Activated CD8-positive, alpha-beta memory T cell treated with anti-CD3 and anti-CD28 coated beads for 1 hour (primary cell): ENCODE data around the gene ZBTB16.

Experiments
- DNase-seq, 2 donors: peaks; one replicate each; pipeline ENCODE4 v3.0.0-alpha.2; 2020; ENCODE audit warnings: low read depth in 1 of 2; ENCODE audit errors: extremely low read depth in 1 of 2

ZBTB16 gene

DNA sequence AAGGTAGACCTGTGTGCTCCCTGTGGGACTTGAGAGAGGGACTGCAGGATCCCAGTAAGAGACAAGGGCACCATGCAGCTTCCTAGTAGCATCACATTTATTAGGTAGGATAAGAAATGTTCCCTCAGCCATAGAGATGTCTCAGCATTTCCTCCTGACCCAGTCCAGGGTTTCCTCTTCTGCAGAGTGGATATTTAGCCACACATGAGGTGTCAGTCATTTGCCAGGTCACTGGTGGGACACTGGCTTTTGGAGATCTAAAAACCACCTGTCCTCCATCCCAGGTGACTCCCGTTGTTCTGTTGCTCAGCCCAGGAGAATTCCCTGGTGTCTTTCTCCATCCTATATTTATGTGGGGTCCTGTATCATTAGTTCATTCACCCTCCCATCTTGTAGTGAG is 119.1 kb downstream of the ZBTB16 start:
- DNase-seq: no peak

DNA sequence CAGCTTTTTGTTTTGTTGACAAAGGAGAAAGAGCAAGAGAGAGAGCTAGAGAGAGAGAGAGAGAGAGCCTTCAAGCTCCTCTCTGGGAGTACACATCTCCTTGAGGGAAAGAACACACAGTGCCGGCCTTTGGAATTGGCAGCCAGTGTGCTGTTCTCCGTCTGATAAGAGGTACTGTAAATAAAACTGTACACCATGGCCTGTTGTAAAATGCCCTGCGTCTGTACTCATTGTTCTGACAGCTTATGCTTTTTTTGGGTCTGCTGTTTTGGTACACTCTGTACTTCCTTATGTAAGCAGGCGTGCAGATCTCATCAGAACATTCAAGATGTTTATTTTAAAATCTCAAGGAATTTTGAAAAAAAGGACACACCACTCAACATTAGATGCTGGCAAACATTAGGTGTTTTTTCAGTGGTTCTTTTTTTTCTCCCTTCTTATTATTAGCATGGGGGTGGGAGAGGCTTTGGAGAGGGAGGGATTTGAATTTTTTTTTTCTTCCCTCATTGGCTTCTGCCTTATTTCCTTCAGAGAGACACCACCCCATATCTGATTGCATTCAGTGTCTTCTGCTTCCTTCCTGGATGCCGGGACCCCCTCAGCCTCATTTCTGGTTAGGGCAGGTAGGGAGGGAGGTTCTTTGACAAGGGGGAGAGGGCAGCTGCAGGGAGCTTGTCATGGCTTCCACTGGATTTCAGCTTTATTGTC is 119.9 kb downstream of the ZBTB16 start:
- no peak for DNase-seq

DNA sequence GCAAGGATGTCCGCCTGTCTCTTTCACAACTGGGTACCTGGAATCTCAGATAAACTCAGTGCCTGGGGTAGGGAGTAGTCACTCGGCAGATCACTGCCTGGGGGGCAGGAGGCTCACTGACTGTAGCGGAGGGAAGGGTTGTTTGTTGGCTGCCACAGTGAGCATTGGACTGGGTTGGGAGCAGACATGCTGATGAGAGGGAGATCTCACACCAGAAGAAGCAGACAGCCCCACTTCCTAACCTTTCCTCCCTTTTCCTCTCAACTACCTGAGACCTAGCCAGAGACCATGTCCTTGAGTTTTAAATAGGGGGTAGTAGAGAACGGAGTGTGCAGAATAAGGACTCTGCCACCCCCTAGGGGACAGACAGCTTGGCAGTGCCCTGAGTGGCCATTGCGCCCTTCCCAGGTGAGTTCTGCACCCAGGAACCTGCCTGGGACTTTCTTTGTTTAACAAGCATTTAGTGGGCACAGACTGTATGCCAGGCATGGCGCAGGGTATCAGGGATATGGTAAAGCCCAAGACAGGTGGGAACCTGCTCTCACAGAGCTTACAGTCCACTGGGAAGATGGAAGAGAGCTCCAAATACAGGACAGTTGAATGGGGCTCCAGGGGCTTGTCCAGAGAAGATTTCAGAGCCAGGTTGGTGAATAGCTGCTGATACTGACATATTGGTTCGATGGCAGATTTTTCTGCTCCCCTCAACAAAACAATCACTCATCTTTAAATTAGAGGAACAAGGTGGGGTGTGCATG is 121.0 kb downstream of the ZBTB16 start:
- no peak for DNase-seq

GRCh38 chr11:114181195-114181594 is 121.7 kb downstream of the ZBTB16 start:
- no peak for DNase-seq

GRCh38 chr11:114181752-114182151 is 122.2 kb downstream of the ZBTB16 start:
- DNase-seq: no peak

- DNase-seq: no peak
Observed at GRCh38 chr11:114182471-114183043, 123.0 kb downstream of the ZBTB16 start.

GRCh38 chr11:114183044-114183511 is 123.6 kb downstream of the ZBTB16 start:
- DNase-seq: peak in 1 of 2 donors; percentile 34

- DNase-seq: no peak
Observed at GRCh38 chr11:114185436-114185835, 125.9 kb downstream of the ZBTB16 start.

DNA sequence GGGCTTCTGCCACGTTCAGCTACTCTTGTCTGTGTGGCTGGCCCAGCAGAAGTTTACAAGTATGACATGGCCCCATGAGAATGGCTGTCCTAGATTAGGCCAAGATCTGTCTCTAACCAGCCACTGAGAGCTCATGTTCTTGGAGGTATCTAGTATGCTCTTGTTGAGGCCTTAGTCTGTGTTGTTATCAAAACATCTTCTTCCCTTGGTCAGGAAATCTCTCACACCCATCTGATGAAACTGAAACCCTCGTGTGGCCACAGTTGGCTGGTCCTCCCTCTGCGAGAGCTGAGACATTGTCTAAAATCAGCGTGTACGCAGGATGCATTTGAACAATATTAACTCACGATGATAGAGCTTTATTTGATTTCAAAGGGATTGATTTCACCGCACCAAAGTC is 127.7 kb downstream of the ZBTB16 start:
- DNase-seq: no peak

GRCh38 chr11:114188851-114189570 is 129.5 kb downstream of the ZBTB16 start:
- DNase-seq: no peak

DNA sequence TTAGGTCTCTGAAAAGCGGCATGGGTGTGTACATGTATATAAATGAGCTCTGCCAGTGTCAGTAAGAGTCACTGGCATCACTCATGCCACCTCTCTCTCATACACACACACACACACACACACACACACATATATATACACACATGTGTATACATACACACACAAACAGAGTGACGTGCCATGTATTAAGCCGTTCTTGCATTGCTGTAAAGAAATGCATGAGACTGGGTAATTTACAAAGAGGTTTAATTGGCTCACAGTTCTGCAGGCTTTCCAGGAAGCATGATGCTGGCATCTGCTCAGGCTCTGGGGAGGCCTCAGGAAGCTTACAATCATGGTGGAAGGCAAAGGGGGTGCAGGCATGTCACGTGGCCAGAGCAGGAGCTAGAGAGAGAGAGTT is 131.1 kb downstream of the ZBTB16 start:
- DNase-seq: no peak

- DNase-seq: no peak
Observed at GRCh38 chr11:114191893-114192292, 132.4 kb downstream of the ZBTB16 start.

DNA sequence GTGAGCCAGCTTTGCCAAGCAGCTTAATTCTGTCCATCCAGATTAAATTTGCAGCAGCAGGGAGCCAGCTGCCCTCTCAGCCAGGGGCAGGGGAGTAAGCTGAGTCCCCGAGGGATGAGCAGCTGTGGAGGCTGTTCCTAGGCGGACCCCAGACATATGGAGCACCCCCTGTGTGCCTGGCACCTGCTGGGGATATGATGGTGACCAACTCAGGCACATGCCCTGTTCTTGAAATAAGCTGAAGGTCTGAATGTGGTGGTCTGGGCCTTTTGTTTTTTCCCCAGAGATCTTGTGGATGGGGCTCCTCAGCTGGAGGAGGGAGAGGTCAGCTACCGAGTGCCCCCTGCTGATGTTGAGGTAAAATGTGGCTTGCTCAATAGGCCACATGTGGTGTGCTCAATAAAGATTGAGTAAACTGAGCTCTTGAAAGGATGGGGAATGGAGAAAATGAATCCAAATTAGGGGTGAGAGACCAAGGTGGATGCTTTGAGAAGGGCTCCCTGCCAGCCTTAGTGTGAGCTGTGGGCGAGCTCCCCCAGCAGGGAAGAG is 133.4 kb downstream of the ZBTB16 start:
- DNase-seq: no peak

GRCh38 chr11:114193730-114194679 is 134.5 kb downstream of the ZBTB16 start:
- no peak for DNase-seq

- no peak for DNase-seq
Observed at GRCh38 chr11:114194702-114195101, 135.2 kb downstream of the ZBTB16 start.

- DNase-seq: no peak
Observed at GRCh38 chr11:114195151-114195550, 135.6 kb downstream of the ZBTB16 start.

DNA sequence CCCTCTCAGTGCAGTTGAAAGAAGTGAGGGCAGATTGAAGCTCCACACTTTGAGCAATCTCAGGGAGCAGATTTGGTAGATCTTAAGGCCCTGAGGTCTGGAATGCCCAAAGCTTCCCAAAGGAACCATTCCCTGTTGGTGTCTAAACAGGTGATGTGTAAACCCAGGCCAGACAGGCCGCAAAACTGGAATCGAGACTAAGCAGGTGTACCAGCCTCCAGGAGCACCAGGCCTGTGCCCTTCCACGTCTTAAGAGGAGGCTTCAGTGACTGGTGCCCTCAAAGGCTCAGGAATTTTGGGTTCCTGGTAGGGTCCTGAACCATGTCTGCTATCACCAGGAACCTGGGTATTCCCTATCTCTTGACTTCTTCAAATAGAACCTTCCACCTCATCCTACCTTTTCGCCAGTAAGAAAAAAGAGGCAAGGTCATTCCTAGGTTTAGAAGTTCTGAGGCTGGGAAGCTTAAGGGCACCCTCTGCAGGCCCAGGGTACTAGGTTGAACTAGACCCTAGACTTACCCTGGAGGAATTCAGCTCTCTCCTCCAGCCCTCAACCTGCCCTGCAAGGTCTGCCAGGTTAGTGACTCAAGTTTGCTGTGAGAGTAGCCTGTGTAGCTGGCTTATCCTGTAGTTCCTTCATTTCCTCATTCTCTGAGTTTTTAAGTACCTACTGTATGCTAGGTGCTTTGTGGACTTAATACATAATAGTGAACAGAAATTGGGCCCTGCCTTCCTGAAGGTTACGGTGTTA is 136.6 kb downstream of the ZBTB16 start:
- DNase-seq: no peak

GRCh38 chr11:114196997-114197703 is 137.6 kb downstream of the ZBTB16 start:
- DNase-seq: no peak
